Measurements from ENCODE around the gene CORO2A.

The CORO2A gene

DNA sequence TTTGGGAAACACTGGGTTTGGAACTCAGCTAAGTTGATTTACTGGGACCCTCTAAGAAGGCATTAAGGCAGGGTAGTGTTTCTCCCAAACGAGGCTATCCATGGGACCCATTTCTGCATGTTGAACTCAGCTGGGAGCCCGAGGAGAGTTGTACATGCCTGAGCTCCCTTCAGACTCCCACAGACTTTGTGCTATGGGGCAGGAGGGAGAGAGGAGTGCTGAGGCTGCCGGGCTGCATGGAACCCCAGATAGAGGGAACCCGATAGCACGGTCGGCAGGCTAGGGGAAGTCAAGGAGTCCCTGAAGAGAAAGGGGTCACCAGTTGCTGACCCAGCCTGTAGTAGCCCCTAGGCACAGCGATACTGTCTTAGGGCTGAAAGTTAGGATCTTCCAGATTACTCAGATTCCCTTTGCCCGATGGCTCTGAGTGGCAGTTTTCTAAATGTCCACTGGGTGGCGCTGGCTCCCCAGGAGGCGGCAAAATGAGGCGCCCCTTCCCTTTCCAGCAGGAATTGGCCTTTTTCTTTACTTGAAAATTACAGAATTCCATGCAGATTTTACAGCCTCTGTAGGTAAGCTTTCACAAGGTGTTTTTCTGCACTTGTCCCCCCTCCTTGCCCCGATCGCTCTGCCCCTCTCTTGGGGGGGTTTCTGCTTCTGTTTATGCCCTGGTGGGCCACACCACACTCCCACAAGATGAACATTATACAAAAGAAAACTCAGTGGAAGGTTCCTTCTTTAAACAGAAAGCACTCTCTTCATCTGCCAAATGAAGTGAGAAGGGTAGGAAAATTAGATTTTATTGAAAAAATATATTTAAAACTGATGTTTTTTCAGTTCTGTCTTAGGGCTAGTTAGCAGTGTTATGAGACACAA is 118.1 kb downstream of the CORO2A start:
- Histone ChIP-seq H3K27me3 (ENCODE audit: control insufficient read depth, insufficient read depth, low read length) (no peaks in the 10 kb centered on the region), H3K4me1 (ENCODE audit: control insufficient read depth, low read depth, low read length) (peaks cover 6% of the 10 kb centered on the region), H3K4me3 (ENCODE audit: low read length) (no peak overlapping the region), H3K9me3 (ENCODE audit: control insufficient read depth, low read depth, low read length) (no peaks in the 10 kb centered on the region), H3K27ac (ENCODE audit: low read length) (no peak overlapping the region), H3K9ac (ENCODE audit: low read length) (no peak overlapping the region), H3K36me3 (ENCODE audit: control insufficient read depth, low read depth, low read length) (no peaks in the 10 kb centered on the region)

DNA sequence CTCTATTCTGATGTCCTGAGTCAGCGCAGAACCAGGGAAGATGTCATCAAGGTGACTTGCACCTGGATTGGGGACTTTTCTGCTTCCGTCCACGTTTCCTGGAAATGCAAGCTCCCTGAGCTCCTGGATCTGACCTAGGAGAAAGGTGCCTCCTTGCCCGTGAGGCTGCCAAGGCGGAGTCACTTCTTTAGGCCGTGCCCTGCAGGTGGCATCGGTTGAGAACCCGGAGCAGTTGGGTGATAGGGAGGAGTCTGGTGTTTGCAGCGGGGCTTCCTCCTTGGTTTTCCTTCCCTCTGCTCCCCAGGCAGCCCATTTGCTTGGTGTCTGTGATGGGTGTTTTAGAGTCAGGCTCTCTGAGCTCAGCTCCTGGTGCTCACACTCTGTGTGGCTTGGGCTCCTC is 120.7 kb downstream of the CORO2A start:
- H3K27me3 ChIP-seq (ENCODE audit: control insufficient read depth, insufficient read depth, low read length) = no peaks in the 10 kb centered on the region
- H3K9me3 ChIP-seq (ENCODE audit: control insufficient read depth, low read depth, low read length) = no peaks in the 10 kb centered on the region
- peaks cover 6% of the 10 kb centered on the region for H3K4me1 ChIP-seq (ENCODE audit: control insufficient read depth, low read depth, low read length)
- no peak overlapping the region for H3K9ac ChIP-seq (ENCODE audit: low read length)
- peaks cover 4% of the 10 kb centered on the region for H3K36me3 ChIP-seq (ENCODE audit: control insufficient read depth, low read depth, low read length)
- H3K4me3 ChIP-seq (ENCODE audit: low read length) = no peak overlapping the region
- no peak overlapping the region for H3K27ac ChIP-seq (ENCODE audit: low read length)

Measured in iPS-18a (cell line).